Skin of body (tissue), 2 donors: Measurements from ENCODE around the gene FAM209A. TPM values are rescaled to one million over a fixed set of nuclear protein-coding genes. Genes with fewer than 3 reads are reported as not detected.
"Not testable (repeated sequence)": the region's sequence is repeated elsewhere in the genome, so short reads cannot be mapped to it uniquely, and the experiment has no call there.

Source experiments
- DNase-seq: peaks from one replicate; lab custom pipeline; 2025; lab: John Stamatoyannopoulos, UW
- total RNA-seq: library from RNA; depleted of rRNA; stranded (reverse); fragments of >200 nt; gene quantifications from one replicate; pipeline ENCODE4 v1.2.3, GENCODE V29; 2014

Gene FAM209A
- total RNA-seq, 1 donor from 2014 or later = not detected

DNA sequence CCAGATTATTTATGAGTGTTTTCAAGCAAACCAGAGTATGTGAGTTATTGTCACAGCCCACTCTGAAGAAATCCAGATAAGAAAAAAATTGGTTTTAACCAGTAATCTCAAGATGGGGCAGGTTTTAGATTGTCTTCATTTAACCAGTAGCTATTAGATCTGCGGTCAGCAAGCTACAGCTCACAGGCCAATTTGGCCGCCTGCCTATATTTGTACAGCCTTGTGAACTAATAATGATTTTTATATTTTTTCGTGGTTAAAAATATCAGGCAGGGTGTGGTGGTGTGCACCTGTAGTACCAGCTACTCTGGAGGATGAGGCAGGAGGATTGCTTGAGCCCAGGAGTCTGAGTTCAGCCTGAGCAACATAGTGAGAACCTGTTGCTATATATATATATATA is 13.5 kb downstream of the FAM209A start:
- DNase-seq = no peak

DNA sequence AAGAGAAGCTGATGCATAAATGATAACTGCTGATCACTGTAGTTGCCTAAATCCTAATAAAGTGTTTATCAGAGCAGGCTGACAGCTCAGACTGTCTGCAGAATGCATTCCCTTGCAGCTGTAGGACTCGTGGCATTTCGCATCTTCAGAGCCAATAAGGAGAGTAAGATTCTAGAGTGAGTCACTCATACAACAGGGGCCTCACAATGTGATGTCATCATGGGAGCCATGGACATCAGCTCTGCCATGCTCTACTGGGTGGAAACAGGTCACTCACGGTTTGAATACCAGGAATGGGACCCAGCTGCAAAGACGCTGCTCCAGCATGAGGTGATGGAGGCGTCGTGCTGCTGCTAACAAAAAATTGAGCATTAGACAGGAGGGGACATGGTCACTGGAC is 15.9 kb downstream of the FAM209A start:
- no peak for DNase-seq

DNA sequence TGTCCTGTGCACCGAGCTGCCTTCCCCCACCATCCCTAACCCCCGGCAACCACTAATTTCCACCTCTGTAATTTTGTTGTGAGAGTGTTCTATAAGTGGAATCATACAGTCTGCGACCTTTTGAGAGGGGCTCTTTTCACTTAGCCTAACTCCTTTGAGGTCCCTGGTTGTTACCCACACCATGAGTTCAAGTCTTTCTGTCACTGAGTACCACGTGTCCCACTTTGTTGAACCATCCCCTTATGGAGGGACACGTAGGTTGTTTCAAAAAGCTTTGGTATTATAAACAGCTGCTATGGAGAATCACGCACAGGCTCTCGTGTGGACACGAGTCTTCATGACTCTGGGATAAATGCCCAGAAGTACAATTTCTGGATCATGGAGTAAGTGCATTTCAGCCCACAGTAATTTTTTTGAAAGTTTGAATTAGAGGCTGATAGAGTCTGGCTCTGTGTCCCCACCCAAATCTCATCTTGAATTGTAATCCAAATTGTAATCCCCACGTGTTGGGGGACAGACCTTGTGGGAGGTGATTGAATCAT is 18.0 kb downstream of the FAM209A start:
- no peak for DNase-seq

DNA sequence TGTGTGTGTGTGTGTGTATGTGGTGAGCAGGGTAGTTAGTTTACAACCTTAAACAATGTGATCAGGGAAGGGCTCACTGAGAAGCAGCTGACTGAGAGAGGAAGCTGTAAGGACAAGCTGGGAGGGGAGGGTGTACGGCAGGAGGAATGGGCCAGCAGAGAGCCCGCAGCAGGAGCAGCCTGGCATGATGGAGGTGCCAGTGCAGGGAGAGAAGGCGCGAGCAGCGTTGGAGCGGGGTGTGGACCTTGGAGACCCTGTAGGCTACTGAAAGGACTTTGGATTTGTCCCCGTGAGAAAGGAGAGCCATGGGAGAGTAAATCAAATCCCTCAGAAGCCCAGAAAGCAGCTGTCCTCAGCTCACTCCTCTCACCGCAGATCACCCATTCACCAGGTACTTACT is 27.0 kb downstream of the FAM209A start:
- DNase-seq = no peak

DNA sequence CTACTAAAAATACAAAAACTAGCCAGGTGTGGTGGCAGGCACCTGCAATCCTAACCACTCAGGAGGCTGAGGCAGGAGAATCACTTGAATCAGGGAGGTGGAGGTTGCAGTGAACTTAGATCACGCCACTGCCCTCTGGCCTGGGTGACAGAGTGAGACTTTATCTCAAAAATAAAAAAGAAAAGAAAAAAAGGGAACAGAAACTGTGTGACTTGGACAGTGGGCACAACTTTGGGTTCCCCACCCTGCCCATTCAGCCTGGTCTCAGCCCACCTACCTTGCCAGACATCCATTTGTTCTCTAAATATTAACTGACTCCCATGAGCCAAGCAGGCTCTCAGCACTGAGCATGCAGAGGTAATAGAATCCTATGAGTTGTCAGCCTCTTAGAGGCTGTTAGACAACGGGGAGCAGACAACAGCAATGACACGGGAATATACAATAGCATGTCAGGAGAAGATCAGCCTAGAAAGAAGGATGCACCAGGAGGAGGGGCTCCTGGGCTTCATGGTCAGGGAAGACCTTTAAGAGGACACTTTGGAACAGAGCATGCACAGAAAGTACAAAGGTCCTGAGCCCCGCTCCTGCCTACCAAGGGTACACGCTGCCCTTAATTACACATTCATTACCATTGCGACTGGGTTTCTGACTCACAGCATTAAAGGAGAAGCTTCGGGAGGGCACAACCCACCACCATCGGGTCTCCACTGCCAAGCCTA is 28.5 kb downstream of the FAM209A start:
- no peak for DNase-seq

DNA sequence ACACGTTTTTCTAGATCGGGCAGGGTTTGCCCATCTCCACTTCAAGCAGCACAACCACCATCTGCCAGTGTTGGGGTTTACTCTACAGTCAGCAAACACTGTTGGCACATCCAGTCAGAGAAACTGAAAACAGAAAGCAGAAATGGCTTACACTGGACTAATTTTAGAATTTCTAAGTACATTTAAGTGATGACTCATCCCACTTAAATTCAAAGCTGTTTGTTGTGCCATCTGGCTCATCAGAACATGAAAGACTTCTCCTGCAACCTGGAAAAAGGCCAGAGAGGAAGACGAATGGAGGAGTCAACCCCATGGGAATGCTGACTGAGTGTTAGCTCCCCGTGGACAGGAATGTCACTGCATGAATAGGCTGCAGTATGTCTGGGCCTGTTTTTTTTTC is 30.3 kb downstream of the FAM209A start:
- DNase-seq = peak; percentile 89

DNA sequence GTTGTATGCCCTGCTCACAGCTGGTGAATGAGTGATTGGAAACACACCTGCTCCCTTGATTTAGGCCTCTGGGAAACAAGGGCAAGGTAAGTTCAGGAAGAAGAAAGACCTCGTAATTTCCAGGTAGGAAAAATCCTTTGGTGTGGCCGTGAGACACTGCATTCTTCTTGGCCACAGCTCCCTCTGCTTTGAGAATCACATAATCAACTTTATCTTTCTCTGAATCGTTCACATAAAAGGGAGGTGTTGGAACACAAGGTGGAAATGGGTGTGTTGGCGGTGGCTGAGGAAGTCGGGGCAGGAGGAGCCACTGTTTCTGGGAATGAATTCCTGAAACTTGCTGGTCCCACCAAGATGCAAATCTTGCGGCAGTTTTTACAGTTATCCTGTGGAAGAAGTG is 34.4 kb downstream of the FAM209A start:
- no peak for DNase-seq

DNA sequence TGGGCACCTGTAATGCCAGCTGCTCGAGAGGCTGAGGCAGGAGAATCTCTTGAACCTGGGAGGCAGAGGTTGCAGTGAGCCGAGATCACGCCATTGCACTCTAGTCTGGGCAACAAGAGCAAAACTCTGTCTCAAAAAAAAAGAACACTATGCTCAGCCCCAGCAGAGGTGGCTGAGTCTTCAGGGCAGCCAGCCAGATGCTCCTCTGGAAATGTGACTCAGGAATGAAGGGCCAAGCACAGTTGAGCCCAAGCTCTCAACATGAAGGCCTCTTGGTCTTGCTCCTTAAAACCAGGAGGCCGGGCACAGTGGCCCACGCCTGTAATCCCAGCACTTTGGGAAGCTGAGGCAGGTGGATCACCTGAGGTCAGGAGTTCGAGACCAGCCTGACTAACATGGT is 40.0 kb downstream of the FAM209A start:
- not testable (repeated sequence) for DNase-seq

DNA sequence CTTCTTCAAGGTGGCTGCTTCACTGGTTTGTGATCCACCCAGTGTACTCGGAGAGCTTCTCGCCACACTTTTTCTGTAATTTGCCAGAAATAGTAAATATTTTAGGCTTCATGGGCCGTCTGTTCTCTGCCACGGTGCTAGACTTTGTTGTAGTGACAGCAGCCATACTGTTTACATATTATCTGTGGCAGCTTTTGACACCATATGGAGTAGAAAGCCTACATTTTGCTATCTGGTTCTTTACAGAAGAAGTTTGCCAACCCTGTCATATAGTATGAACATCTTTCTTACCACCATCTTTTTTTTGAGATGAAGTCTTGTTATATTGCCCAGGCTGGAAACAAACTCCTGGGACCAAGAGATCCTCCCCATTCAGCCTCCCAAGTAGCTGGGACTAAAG is 41.0 kb downstream of the FAM209A start:
- no peak for DNase-seq

DNA sequence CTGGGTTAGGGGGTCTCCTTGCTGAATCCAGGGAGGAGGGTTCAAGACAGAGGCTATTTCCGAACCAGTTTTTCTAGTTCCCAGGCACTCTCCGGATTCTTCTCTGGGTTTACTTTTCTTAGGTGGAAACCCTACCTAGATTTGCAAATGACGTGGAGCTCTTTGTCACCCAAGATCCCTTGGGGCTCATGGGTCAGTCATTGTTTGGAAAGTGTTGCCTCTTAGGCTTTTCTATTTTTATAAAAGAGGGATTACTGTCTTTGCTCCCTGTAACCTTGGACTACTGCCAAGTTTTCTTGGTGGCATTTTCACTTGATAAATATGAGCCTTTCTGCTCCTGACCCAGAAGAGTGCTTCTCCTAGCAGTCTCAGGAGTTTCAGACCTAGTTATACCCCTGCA is 42.1 kb downstream of the FAM209A start:
- no peak for DNase-seq

DNA sequence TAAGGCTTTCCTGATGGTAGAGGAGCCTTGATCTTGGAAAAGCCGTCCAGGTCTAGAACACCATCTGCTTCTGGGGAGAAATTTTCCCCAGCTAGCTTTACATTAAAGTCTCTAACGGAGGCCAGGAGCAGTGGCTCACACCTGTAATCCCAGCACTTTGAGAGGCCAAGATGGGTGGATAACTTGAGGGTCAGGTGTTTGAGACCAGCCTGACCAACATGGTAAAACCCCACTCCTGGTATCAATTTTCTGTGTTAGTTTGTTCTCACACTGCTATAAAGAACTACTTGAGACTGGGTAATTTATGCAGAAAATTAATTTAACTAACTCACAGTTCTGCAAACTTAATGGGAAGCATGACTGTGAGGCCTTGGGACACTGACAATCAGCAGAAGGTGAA is 46.3 kb downstream of the FAM209A start:
- DNase-seq = no peak

DNA sequence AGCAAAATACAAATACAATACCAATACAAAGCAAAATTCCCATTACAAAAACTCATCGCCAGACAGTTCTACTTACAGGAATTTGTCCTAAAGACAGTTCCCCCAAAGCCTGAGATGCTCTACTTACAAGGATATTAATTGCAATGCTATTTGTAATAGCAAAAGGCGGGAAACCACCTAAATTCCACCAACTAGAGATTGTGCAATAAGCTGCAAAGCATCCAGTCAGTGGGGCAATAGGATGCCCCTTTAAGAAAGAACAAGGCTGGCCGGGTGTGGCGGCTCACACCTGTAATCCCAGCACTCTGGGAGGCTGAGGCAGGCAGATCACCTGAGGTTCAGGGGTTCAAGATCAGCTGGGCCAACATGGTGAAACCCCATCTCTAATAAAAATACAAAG is 47.6 kb downstream of the FAM209A start:
- no peak for DNase-seq

DNA sequence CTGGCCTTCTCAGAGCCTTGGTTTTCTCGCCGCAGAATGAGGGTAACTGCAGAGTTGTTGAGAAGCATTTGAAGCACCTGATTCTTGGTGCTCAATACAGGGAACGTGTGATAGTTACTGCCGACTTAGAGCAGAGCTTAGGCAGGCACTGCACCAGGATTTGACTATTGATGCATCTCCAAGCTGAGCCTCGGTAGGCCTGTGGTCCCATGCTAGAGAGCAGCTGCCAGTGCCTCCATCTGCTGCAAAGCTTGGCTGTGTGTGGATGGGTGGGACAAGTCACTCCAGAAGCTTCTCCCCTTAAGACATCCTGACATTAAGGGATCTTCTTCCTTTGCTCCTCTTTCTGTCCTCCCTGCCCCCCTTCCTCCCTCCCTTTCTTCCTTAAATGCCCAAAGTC is 49.4 kb downstream of the FAM209A start:
- no peak for DNase-seq

DNA sequence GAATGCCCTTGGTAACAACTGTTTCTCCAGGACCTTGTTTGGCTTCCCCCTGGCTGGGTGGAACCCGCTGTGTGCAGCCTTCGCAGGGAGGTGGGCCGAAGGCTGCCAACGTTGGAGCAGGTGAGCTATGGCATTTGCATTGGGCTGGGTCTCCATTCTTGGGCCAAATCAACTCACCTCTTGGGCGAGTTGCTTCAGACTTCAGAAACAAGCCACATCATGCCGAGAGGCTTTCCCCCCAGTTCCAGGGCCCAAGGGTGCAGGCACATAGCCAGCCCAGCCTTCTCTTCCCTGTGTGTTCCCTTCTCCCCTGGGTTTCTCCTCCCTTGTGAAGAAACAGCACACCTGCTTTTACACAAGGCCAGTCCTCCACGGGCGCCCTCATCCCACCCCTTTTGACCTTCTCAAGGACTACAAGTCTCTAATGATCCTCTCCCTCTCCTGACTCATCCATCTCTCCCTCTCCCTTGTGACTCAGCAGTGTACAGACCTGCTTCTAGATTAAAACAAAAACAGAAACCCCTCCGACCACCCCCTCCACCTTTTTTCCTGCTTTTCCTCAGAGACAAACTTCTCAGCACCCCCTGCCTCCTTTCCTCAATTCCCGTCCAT is 50.1 kb downstream of the FAM209A start:
- no peak for DNase-seq

DNA sequence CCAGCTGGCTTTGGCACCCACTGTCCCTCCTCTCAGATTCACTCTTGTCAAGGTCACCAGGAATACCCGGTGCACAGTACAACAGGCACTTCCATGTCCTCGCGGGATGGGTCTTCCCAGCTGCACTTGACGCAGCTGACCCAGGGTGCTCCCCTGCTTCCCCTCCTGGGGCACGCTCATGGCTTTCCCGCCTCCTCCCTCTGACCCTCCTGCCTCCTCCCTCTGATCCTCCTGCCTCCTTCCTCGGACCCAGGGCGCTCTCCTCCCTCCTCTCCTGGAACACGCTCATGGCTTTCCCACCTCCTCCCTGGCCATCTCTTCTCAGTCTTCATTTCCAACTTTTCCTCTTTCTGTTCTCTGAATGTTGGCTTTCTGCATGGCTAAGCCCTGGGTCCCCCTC is 50.6 kb downstream of the FAM209A start:
- no peak for DNase-seq

Other genes with a start within 250 kb of the FAM209A start
- 39.7 TPM for gene FAM210B, start 165.8 kb upstream of the FAM209A start, total RNA-seq
- gene AURKA, start 132.5 kb upstream of the FAM209A start, total RNA-seq = 8.3 TPM
- gene CSTF1, start 132.1 kb upstream of the FAM209A start, total RNA-seq = 23.0 TPM
- gene CASS4, start 112.5 kb upstream of the FAM209A start, total RNA-seq = 0.89 TPM
- 44.7 TPM for gene RTF2, start 56.1 kb upstream of the FAM209A start, total RNA-seq
- gene FAM209B, start 8.5 kb downstream of the FAM209A start, total RNA-seq = not detected
- 22.8 TPM for gene TFAP2C, start 104.6 kb downstream of the FAM209A start, total RNA-seq